SU-DHL-6 (cell line): ENCODE measurements around the gene WIPF1.

Source experiments
- H2AFZ ChIP-seq: fragments of 200-600 bp; sonication (generic); 2 replicates; pipeline ENCODE4 v1.6.1; 2014; ENCODE audit warnings: low read depth, mild to moderate bottlenecking, moderate library complexity, mixed read lengths, antibody characterized with exemption, low read length; ENCODE audit not compliant: severe bottlenecking
- H3F3A ChIP-seq: fragments of 200-600 bp; shearing (Covaris generic); 2 replicates; pipeline ENCODE4 v1.6.0; 2016; ENCODE audit warnings: antibody characterized with exemption, mild to moderate bottlenecking; ENCODE audit not compliant: insufficient read depth
- H3K27ac ChIP-seq: fragments of 200-600 bp; sonication (generic); 2 replicates; pipeline ENCODE4 v1.5.1; 2016; ENCODE audit warnings: low read depth, mild to moderate bottlenecking, low read length, moderate library complexity, mixed read lengths
- H3K27me3 ChIP-seq: fragments of 200-600 bp; sonication (generic), shearing (Covaris generic); 2 replicates; pipeline ENCODE4 v1.6.0; 2014; ENCODE audit warnings: mild to moderate bottlenecking, low read length
- H3K36me3 ChIP-seq: fragments of 200-600 bp; sonication (generic); 2 replicates; pipeline ENCODE4 v1.6.1; 2014; ENCODE audit warnings: mild to moderate bottlenecking, low read length, mixed read lengths
- H3K4me2 ChIP-seq: fragments of 300-600, 200-600 bp; shearing (Covaris generic), sonication (generic); 2 replicates; pipeline ENCODE4 v1.6.0; 2014; ENCODE audit warnings: low read length, low read depth, mild to moderate bottlenecking; ENCODE audit not compliant: poor library complexity, severe bottlenecking
- H3K4me3 ChIP-seq: fragments of 200-600 bp; sonication (generic); 2 replicates; pipeline ENCODE4 v1.5.1; 2014; ENCODE audit warnings: antibody characterized with exemption, low read length, mild to moderate bottlenecking, mixed read lengths; ENCODE audit not compliant: insufficient read depth, poor library complexity, severe bottlenecking
- H3K79me2 ChIP-seq: fragments of 200-600 bp; sonication (generic); 2 replicates; pipeline ENCODE4 v1.6.1; 2014; ENCODE audit warnings: mild to moderate bottlenecking, low read length, moderate library complexity; ENCODE audit not compliant: insufficient read depth
- H3K9ac ChIP-seq: fragments of 200-600 bp; sonication (generic); 2 replicates; pipeline ENCODE4 v1.7.0; 2014; ENCODE audit warnings: mild to moderate bottlenecking, low read length
- H3K9me2 ChIP-seq: fragments of 200-600 bp; sonication (generic); replicated peaks from 2 replicates; pipeline ENCODE4 v1.6.1; 2014; ENCODE audit warnings: low read length; ENCODE audit not compliant: insufficient read depth
- H3K9me3 ChIP-seq: fragments of 200-600 bp; sonication (generic); 2 replicates; pipeline ENCODE4 v1.6.1; 2014; ENCODE audit warnings: low read length, mixed read lengths; ENCODE audit not compliant: insufficient read depth
- H4K20me1 ChIP-seq: fragments of 200-600 bp; sonication (generic); 2 replicates; pipeline ENCODE4 v1.6.1; 2014; ENCODE audit warnings: low read depth, mild to moderate bottlenecking, antibody characterized with exemption, low read length, moderate library complexity, mixed read lengths
- EZH2phosphoT487 ChIP-seq: fragments of 200-600 bp; sonication (generic), shearing (Covaris generic); conservative IDR thresholded peaks from 2 replicates; pipeline ENCODE4 v1.6.1; 2018; ENCODE audit warnings: mild to moderate bottlenecking, antibody characterized with exemption, low read length, moderate library complexity, mixed read lengths
- TF ChIP-seq, protein P1 (sequence below): fragments of 200-600 bp; sonication (generic); IDR thresholded peaks from one replicate; pipeline ENCODE4 v1.5.1; 2017; ENCODE audit warnings: antibody characterized with exemption, mild to moderate bottlenecking, low read length, moderate library complexity; ENCODE audit not compliant: insufficient read depth, poor library complexity, severe bottlenecking

The WIPF1 gene

DNA sequence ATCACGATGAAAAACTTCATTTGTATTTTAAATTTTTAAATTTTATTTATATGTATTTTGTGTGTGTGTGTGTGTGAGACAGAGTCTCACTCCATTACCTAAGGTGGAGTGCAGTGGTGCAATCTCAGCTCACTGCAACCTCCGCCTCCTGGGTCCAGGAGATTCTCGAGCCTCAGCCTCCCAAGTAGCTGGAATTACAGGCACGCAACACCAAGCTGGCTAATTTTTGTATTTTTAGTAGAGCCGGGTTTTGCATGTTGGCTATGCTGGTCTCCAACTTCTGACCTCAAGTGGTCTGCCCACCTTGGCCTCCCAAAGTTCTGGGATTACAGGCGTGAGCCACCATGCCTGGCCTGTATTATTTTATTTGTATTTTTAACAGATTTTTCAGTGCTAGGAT lies 45.8 kb upstream of the WIPF1 start:
- TF ChIP-seq, protein P1, sequence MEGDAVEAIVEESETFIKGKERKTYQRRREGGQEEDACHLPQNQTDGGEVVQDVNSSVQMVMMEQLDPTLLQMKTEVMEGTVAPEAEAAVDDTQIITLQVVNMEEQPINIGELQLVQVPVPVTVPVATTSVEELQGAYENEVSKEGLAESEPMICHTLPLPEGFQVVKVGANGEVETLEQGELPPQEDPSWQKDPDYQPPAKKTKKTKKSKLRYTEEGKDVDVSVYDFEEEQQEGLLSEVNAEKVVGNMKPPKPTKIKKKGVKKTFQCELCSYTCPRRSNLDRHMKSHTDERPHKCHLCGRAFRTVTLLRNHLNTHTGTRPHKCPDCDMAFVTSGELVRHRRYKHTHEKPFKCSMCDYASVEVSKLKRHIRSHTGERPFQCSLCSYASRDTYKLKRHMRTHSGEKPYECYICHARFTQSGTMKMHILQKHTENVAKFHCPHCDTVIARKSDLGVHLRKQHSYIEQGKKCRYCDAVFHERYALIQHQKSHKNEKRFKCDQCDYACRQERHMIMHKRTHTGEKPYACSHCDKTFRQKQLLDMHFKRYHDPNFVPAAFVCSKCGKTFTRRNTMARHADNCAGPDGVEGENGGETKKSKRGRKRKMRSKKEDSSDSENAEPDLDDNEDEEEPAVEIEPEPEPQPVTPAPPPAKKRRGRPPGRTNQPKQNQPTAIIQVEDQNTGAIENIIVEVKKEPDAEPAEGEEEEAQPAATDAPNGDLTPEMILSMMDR, result no peak
- no peak for TF ChIP-seq EZH2phosphoT487
- Histone ChIP-seq H2AFZ (no peak overlapping the region), H3K4me3 (no peak overlapping the region), H3K27me3 (no peaks in the 10 kb centered on the region), H3K36me3 (no peaks in the 10 kb centered on the region), H3K4me2 (no peak overlapping the region), H3K9me3 (no peaks in the 10 kb centered on the region), H3K9me2 (no peaks in the 10 kb centered on the region), H3K9ac (no peak overlapping the region), H3F3A (no peaks in the 10 kb centered on the region), H4K20me1 (no peaks in the 10 kb centered on the region), H3K27ac (no peak overlapping the region), H3K79me2 (no peaks in the 10 kb centered on the region)

DNA sequence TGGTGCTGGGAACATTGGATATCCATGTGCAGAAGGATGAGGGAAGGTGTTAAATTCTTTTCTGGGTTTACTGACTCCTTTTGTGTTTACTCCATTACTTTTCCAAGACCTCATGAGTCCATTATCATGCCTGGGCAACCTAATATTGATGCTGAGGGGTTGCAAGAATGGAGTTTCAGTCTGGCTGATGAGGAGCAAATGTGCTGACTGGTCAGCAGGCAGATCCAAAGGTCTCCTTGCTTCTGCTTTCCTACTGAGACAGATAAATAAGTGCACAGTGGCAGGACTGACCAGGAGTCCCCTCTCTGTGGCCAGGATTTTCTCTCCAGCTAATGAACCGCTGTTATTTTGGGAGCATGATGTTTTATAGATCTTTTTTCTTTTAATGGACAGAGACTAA lies 43.6 kb upstream of the WIPF1 start:
- no peaks in the 10 kb centered on the region for H3K9me3 ChIP-seq
- peaks cover 2% of the 10 kb centered on the region; the same call in 1 of the 2 replicates for H3F3A ChIP-seq
- H3K36me3 ChIP-seq, result no peaks in the 10 kb centered on the region
- no peaks in the 10 kb centered on the region for H4K20me1 ChIP-seq
- H3K4me2 ChIP-seq, result no peak overlapping the region
- H3K27ac ChIP-seq, result no peak overlapping the region
- no peaks in the 10 kb centered on the region for H3K27me3 ChIP-seq
- H3K9ac ChIP-seq, result no peak overlapping the region
- no peak overlapping the region for H3K4me3 ChIP-seq
- H2AFZ ChIP-seq, result no peak overlapping the region
- no peaks in the 10 kb centered on the region for H3K9me2 ChIP-seq
- no peaks in the 10 kb centered on the region for H3K79me2 ChIP-seq
- TF ChIP-seq, protein P1, result no peak
- TF ChIP-seq EZH2phosphoT487, result no peak

DNA sequence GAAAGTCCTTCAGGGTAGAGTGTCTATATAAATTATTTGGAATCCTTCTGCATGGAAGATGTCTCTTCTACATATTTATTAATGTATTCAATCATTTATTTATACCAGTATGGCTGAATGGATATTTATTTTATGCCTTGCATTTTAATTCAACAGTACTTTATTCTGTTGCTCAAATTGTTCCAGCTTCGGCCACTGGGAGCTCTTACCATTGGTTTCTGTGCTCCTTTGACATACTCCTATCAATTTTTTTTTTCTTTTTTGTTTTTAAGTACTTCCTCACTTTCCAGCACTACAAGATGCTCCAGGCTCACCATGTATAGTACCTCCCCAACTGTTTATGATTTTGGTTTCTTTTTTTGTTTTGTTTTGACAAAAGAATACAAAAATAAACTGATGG lies 39.4 kb upstream of the WIPF1 start:
- Histone ChIP-seq H3K27ac (no peak overlapping the region), H3K9me3 (no peaks in the 10 kb centered on the region), H3K9me2 (no peaks in the 10 kb centered on the region), H3K4me3 (no peak overlapping the region), H3F3A (peaks cover 10% of the 10 kb centered on the region), H3K27me3 (no peaks in the 10 kb centered on the region), H3K36me3 (no peaks in the 10 kb centered on the region), H3K9ac (no peak overlapping the region), H4K20me1 (no peaks in the 10 kb centered on the region), H3K79me2 (peaks cover 23% of the 10 kb centered on the region), H2AFZ (no peak overlapping the region), H3K4me2 (no peak overlapping the region)
- TF ChIP-seq EZH2phosphoT487, result no peak
- TF ChIP-seq, protein P1, result no peak
